ENCODE results near the gene ARHGEF4.

The ARHGEF4 gene

GRCh38 chr2:130820279-130820861, 16.3 kb upstream of the ARHGEF4 start:
- peak; percentile 55 for DNase-seq (ENCODE audit: low read depth)
- Histone ChIP-seq H3K27me3 (replicated peaks; ENCODE audit: control insufficient read depth, insufficient read depth, low read length) (peaks cover under 1% of the 10 kb centered on the region), H3K9me3 (ENCODE audit: control insufficient read depth, low read length) (no peaks in the 10 kb centered on the region), H3K4me1 (ENCODE audit: control insufficient read depth, insufficient read depth, low read length) (peaks cover 9% of the 10 kb centered on the region), H3K36me3 (ENCODE audit: control insufficient read depth, insufficient read depth, low read length, severe bottlenecking) (no peaks in the 10 kb centered on the region), H3K4me3 (ENCODE audit: low read length) (no peak overlapping the region), H3K9ac (ENCODE audit: low read length) (no peak overlapping the region)

- no peaks in the 10 kb centered on the region for H3K27me3 ChIP-seq (replicated peaks; ENCODE audit: control insufficient read depth, insufficient read depth, low read length)
- H3K4me1 ChIP-seq (ENCODE audit: control insufficient read depth, insufficient read depth, low read length) = peaks cover 9% of the 10 kb centered on the region
- H3K9ac ChIP-seq (ENCODE audit: low read length) = no peak overlapping the region
- H3K36me3 ChIP-seq (ENCODE audit: control insufficient read depth, insufficient read depth, low read length, severe bottlenecking) = no peaks in the 10 kb centered on the region
- H3K4me3 ChIP-seq (ENCODE audit: low read length) = no peak overlapping the region
- no peak for DNase-seq (ENCODE audit: low read depth)
- no peaks in the 10 kb centered on the region for H3K9me3 ChIP-seq (ENCODE audit: control insufficient read depth, low read length)
Measured at GRCh38 chr2:130821867-130822266, 14.8 kb upstream of the ARHGEF4 start.

- no peak for DNase-seq (ENCODE audit: low read depth)
Measured at GRCh38 chr2:130822766-130823165, 13.9 kb upstream of the ARHGEF4 start.

GRCh38 chr2:130823171-130823885, 13.4 kb upstream of the ARHGEF4 start:
- H3K9ac ChIP-seq (ENCODE audit: low read length) = no peak overlapping the region
- no peaks in the 10 kb centered on the region for H3K9me3 ChIP-seq (ENCODE audit: control insufficient read depth, low read length)
- no peaks in the 10 kb centered on the region for H3K27me3 ChIP-seq (replicated peaks; ENCODE audit: control insufficient read depth, insufficient read depth, low read length)
- H3K36me3 ChIP-seq (ENCODE audit: control insufficient read depth, insufficient read depth, low read length, severe bottlenecking) = no peaks in the 10 kb centered on the region
- no peak overlapping the region for H3K4me3 ChIP-seq (ENCODE audit: low read length)
- peaks cover 9% of the 10 kb centered on the region for H3K4me1 ChIP-seq (ENCODE audit: control insufficient read depth, insufficient read depth, low read length)
- no peak for DNase-seq (ENCODE audit: low read depth)

More at GRCh38 chr2:130822766-130823165, 13.9 kb upstream of the ARHGEF4 start:
- Histone ChIP-seq H3K27me3 (replicated peaks; ENCODE audit: control insufficient read depth, insufficient read depth, low read length) (no peaks in the 10 kb centered on the region), H3K4me3 (ENCODE audit: low read length) (no peak overlapping the region), H3K9ac (ENCODE audit: low read length) (no peak overlapping the region), H3K36me3 (ENCODE audit: control insufficient read depth, insufficient read depth, low read length, severe bottlenecking) (no peaks in the 10 kb centered on the region), H3K4me1 (ENCODE audit: control insufficient read depth, insufficient read depth, low read length) (peaks cover 9% of the 10 kb centered on the region), H3K9me3 (ENCODE audit: control insufficient read depth, low read length) (no peaks in the 10 kb centered on the region)

- Histone ChIP-seq H3K36me3 (ENCODE audit: control insufficient read depth, insufficient read depth, low read length, severe bottlenecking) (no peaks in the 10 kb centered on the region), H3K9me3 (ENCODE audit: control insufficient read depth, low read length) (no peaks in the 10 kb centered on the region), H3K4me3 (ENCODE audit: low read length) (no peak overlapping the region), H3K27me3 (replicated peaks; ENCODE audit: control insufficient read depth, insufficient read depth, low read length) (no peaks in the 10 kb centered on the region), H3K9ac (ENCODE audit: low read length) (no peak overlapping the region), H3K4me1 (ENCODE audit: control insufficient read depth, insufficient read depth, low read length) (peaks cover 9% of the 10 kb centered on the region)
- no peak for DNase-seq (ENCODE audit: low read depth)
Measured at GRCh38 chr2:130823886-130824491, 12.7 kb upstream of the ARHGEF4 start.

- peak; percentile 74 for DNase-seq (ENCODE audit: low read depth)
- Histone ChIP-seq H3K4me3 (ENCODE audit: low read length) (no peak overlapping the region), H3K4me1 (ENCODE audit: control insufficient read depth, insufficient read depth, low read length) (peaks cover 9% of the 10 kb centered on the region), H3K9ac (ENCODE audit: low read length) (no peak overlapping the region), H3K9me3 (ENCODE audit: control insufficient read depth, low read length) (no peaks in the 10 kb centered on the region), H3K36me3 (ENCODE audit: control insufficient read depth, insufficient read depth, low read length, severe bottlenecking) (no peaks in the 10 kb centered on the region), H3K27me3 (replicated peaks; ENCODE audit: control insufficient read depth, insufficient read depth, low read length) (no peaks in the 10 kb centered on the region)
Measured at GRCh38 chr2:130824492-130825061, 12.1 kb upstream of the ARHGEF4 start.

GRCh38 chr2:130825231-130825965, 11.3 kb upstream of the ARHGEF4 start:
- Histone ChIP-seq H3K4me3 (ENCODE audit: low read length) (no peak overlapping the region), H3K4me1 (ENCODE audit: control insufficient read depth, insufficient read depth, low read length) (peaks cover 5% of the 10 kb centered on the region), H3K9ac (ENCODE audit: low read length) (no peak overlapping the region), H3K9me3 (ENCODE audit: control insufficient read depth, low read length) (no peaks in the 10 kb centered on the region), H3K36me3 (ENCODE audit: control insufficient read depth, insufficient read depth, low read length, severe bottlenecking) (no peaks in the 10 kb centered on the region), H3K27me3 (replicated peaks; ENCODE audit: control insufficient read depth, insufficient read depth, low read length) (no peaks in the 10 kb centered on the region)
- no peak for DNase-seq (ENCODE audit: low read depth)

GRCh38 chr2:130825966-130826253, 10.8 kb upstream of the ARHGEF4 start:
- no peak overlapping the region for H3K4me3 ChIP-seq (ENCODE audit: low read length)
- peaks cover 3% of the 10 kb centered on the region for H3K4me1 ChIP-seq (ENCODE audit: control insufficient read depth, insufficient read depth, low read length)
- no peaks in the 10 kb centered on the region for H3K27me3 ChIP-seq (replicated peaks; ENCODE audit: control insufficient read depth, insufficient read depth, low read length)
- no peak for DNase-seq (ENCODE audit: low read depth)
- H3K36me3 ChIP-seq (ENCODE audit: control insufficient read depth, insufficient read depth, low read length, severe bottlenecking) = no peaks in the 10 kb centered on the region
- no peaks in the 10 kb centered on the region for H3K9me3 ChIP-seq (ENCODE audit: control insufficient read depth, low read length)
- H3K9ac ChIP-seq (ENCODE audit: low read length) = no peak overlapping the region

- Histone ChIP-seq H3K9me3 (ENCODE audit: control insufficient read depth, low read length) (no peaks in the 10 kb centered on the region), H3K36me3 (ENCODE audit: control insufficient read depth, insufficient read depth, low read length, severe bottlenecking) (no peaks in the 10 kb centered on the region), H3K4me3 (ENCODE audit: low read length) (no peak overlapping the region), H3K27me3 (replicated peaks; ENCODE audit: control insufficient read depth, insufficient read depth, low read length) (no peaks in the 10 kb centered on the region), H3K9ac (ENCODE audit: low read length) (no peak overlapping the region), H3K4me1 (ENCODE audit: control insufficient read depth, insufficient read depth, low read length) (peaks cover 3% of the 10 kb centered on the region)
- DNase-seq (ENCODE audit: low read depth) = no peak
Measured at GRCh38 chr2:130826419-130826818, 10.3 kb upstream of the ARHGEF4 start.

- peaks cover 3% of the 10 kb centered on the region for H3K4me1 ChIP-seq (ENCODE audit: control insufficient read depth, insufficient read depth, low read length)
- no peak for DNase-seq (ENCODE audit: low read depth)
- H3K27me3 ChIP-seq (replicated peaks; ENCODE audit: control insufficient read depth, insufficient read depth, low read length) = no peaks in the 10 kb centered on the region
Measured at GRCh38 chr2:130826821-130827501, 9.8 kb upstream of the ARHGEF4 start.

More at GRCh38 chr2:130826821-130827501, 9.8 kb upstream of the ARHGEF4 start:
- H3K36me3 ChIP-seq (ENCODE audit: control insufficient read depth, insufficient read depth, low read length, severe bottlenecking) = no peaks in the 10 kb centered on the region
- no peak overlapping the region for H3K9ac ChIP-seq (ENCODE audit: low read length)
- H3K4me3 ChIP-seq (ENCODE audit: low read length) = no peak overlapping the region
- H3K9me3 ChIP-seq (ENCODE audit: control insufficient read depth, low read length) = no peaks in the 10 kb centered on the region
